Kidney glomerular epithelial cell (primary cell): ENCODE data around the gene FAAP20.
A peak's percentile ranks its signal among the peaks of the same experiment; 100 is the strongest.

Source experiments
- DNase-seq: peaks from one replicate; lab custom pipeline; 2025; lab: John Stamatoyannopoulos, UW

FAAP20 gene

DNA sequence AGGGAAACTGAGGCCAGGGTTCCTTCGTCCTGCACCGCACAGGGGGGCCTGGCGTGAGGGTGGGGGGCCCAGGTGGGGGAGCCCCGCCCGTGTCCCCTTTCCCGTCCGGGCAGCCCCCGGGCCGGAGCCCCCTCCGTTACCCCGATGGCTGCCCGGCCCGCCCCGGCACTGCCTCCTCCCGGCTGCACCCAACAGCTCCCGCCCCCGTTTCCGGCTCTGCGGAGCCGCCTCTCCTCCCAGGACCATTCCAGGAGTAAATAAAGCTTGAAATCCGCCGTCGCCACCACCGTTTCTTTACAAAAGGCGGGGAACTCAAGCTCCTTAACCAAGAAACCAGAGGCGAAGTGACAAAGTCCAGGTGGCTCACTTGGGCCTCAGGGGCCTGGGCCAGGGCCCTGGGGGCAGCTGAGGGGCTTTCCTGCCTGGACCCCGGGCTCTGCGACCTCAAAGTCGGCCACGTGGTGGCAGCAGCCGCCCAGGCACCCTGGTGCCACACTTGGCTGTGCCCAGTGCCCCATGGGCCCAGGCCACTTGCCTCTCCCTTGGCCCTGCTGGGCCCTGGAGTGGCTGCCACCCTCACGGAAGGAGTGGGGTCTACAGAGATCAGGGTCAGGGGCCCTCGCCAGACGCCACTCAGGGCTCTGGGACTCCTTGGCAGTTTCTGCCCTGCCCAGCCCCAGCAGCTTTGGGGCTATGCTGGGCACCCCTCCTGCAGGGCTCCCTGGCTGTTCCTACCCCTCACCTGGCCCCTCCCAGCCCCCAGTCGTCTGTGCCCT is 514 bp upstream of the FAAP20 start:
- DNase-seq, result peak; percentile 85

DNA sequence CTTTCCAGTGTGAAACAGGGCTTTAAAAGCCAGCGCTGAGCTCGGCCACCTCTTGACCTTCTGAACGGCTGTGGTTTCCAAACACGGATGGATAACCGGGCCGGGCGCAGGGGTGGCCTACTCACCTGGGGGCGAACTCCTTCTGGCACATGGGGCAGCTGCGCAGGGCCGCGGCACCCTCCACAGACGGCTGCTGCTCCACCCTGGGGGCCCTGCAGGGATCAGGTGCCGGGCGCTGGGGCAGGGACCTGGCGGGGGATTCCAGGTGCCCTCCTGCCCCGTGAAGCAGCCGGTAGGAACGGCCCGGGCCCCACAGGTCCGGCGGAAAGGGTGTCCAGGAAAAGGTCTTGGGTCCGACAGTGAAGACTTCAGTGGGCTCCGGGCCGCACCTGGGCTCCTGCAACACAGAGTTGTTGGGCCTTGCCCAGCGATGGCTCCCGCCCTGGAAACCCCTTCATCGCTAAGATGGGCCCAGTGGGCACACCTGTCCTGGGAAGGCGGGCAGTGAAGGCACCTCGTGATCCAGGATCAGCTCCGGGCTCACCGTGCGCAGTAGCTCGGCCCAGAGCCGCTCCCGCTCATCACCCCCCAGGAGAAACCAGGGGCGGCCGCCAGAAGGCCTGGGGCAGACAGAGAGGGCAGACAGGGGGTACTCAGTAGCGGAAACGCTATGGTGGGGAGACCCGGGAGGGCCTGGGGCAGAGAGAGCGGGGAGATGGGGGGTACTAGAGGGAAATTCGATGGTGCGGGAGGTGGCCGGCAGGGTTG is 874 bp downstream of the FAAP20 start:
- no peak for DNase-seq

DNA sequence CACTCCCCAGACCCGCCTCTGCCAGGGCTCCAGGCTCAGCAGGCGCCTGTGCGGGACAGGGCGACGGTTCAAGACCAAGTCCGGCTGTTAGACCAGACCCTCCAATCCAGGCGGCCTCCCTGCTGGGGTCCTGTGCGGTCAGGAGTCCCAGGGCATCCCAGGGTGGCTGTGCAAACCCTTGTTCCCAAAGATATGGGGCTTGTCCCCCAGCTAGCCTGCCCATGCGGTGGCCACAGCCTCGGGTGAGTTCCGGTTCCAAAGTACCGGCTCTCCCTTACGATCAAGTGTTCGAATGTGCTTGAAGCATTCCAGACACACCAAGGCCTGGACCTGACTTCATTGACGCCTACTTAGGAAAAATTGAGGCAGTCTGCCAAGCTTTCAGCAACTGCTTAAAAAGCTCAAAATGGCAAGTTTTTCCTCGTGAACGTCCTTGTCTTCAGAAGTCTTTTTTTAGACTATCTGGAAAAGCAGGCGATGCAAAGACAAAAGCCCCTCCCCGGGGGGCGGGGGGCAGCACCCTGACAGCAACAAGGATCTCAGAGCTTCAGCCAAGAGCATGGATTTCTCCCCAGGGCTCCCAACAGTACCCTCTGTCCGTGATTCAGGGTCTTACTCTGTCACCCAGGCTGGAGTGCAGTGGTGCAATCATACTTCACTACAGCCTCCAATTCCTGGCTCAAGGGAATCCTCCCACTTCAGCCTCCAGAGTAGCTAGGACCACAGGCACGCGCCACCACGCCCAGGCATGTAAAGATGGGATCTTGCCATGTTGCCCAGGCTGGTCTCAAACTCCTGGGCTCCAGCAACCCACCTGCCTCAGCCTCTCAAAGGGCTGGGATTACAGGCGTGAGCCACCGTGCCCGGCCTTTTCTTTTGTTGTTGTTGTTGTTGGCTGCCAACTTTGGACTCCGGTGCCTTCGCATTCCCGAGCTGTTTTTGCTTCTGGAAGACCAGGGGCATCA is 2.3 kb downstream of the FAAP20 start:
- DNase-seq, result no peak

DNA sequence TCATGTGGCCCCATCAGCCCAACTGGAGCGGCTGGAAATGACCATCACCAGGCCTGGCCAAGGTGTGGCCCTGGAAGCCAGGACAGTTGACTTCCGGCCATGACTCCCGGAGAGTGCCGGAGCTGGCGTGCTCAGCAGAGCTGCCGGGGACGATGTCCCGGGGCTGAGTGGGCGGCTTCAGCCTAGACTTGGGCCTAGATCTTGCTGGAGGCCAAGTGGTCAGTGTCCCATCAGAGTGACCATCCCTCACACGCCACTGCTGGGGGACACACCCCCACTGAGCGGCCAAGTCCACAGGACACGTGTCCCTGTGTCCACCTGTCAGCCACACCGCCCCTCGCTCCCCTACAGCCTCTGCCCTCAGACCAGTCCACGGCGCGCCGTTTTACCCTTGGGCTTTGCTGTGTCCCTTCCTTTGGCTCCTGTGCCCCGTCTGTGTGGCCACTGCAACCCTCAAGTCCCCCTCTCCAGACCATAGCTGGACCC is 4.0 kb downstream of the FAAP20 start:
- DNase-seq, result no peak

DNA sequence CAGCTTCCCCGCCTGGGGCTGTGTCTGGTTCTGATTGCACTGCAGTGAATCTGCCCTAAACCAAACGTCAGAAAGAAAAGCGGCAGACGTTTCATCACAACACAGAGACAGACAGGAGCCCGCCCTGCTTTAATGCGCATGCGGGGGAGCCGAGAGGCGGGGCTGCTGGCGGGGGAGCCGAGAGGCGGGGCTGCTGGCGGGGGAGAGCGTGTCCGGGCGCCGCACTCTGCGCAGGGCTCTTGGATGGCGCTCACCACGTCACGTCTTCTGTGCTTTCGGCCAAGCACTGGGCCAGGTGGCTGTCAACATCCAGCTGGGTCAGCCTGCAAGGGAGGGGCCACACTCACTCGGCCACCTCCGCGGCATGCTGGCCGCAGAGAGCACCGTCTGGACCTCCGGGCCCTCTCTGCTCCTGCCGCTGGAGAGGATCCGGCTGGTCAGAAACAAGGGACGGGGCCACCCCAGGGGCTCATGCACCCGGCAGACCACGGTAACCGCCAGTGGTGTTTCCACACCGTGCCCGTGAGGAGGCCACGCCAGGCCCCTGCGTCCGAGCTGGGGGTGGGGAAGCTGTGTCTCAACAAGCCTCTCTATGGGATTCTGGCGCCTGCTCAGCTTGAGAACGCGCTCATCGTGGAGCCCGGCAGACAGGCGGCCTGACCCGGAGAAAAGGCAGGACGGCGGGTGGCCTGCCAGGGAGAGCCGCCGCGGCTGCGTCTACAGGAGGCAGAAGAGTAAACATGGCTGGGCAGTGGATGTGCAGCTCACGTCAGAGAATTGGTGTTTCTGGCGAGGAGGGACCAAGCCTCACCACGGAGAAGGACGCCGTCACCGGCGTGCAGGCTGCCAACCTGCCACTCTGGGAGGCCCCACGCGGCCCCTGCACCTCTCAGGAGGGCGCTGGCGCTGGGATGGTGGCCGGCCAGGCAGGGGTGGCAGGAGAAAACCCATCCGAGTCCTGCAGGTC is 4.8 kb downstream of the FAAP20 start:
- DNase-seq, result peak; percentile 85

DNA sequence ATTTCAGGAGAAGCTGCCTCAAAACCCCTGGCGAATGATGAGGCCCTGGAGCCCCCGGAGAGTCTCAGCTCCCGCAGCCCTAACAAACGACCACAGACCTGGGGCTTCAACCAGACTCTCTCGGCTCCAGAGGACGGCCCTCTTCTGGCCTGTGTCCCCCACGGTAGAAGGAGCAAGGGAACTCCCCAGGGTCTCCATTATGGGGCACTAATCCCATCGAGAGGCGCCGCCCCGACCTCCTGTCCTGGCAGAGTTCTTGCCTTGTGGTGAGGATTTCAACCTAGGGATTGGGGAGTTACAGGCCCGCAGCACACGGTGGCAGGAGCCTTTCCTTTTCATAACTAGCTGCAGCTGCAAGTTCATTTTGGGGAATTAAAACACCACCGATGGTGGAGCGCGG is 6.2 kb downstream of the FAAP20 start:
- DNase-seq, result no peak

DNA sequence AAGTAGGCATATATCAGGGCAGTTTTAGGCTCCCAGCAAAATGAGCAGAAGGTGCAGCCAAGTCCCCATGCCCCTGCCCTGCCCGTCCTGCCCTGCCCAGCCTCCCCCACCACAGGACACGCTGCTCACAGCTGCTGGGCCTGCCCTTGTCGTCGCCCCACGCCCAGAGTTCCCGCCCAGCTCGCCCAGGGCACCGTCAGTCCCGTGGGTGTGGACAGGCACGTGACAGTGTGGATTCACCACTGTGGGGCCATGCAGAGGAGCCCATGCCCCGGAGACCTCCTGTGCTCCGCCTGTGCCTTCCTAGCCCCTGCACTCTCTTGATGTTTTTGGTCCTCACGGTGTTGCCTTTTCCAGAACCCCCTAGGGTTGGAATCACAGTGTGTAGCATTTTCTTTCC is 7.0 kb downstream of the FAAP20 start:
- DNase-seq, result no peak

DNA sequence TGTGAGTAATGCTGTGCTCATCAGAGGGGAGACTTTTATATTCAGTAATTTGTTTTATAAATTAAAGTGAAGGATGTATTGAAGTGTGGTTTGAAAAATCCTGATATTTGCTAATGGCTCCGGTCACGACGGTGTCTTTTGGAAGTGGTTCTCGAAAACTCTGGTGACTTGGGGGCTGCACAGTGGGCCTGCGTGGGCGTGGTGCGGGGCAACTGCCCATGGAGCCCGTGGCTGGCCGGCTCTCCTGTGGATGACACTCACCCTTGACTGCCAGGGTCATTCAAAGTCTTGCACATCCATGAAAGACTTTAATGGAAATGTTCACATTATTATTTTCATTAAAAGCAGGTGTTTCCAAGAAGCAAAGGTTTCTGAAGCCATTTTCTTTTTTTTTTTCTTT is 7.7 kb downstream of the FAAP20 start:
- DNase-seq, result no peak

DNA sequence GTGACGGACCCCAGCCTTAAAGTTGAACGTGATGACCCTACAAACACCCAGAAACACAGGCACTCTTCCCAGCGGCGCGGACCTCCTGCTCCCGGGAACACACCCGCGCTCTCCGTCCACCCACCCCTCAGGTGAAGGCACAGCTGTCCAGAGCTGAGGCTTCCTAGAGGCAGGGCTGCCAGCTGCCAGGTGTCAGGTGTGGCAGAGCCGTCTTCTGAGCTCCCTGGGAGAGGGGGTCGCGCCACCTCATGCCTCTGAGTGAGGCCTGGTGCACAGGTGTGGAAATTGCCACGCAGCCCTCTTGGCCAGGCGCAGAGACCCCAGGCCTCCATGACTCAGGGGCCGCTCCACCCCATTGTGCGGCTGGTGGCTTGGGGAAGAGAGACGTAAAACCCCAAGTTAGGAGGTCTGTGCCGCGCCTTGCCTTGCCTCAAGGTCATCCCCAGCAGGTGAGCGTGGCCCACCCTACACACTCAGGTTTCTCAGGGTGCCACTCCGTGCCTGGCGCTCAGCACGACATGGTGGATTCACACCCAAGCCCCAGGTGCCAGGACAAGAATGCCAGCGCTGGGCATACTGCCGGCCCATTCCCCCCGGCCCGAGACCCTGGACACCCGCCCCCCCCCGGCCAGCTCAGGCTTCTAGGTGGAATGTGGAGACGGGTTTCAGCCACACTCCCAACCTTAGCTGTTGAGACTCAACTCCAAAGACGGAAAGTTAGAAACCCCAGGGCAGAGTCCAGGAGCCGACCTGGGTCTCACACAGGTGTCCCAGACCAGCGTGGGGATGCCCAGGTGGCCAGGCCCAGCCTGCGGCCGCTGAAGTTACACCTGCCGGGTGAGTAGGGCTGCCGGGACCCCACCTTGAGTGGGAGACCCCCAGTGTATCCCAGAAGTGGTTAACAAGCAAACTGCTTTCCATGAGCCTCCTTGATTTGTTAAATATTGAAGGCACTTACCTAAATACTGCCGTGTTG is 8.4 kb downstream of the FAAP20 start:
- DNase-seq, result no peak

DNA sequence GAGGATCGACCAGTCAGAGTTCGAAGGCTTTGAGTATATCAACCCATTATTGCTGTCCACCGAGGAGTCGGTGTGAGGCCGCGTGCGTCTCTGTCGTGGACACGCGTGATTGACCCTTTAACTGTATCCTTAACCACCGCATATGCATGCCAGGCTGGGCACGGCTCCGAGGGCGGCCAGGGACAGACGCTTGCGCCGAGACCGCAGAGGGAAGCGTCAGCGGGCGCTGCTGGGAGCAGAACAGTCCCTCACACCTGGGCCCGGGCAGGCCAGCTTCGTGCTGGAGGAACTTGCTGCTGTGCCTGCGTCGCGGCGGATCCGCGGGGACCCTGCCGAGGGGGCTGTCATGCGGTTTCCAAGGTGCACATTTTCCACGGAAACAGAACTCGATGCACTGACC is 9.6 kb downstream of the FAAP20 start:
- no peak for DNase-seq

DNA sequence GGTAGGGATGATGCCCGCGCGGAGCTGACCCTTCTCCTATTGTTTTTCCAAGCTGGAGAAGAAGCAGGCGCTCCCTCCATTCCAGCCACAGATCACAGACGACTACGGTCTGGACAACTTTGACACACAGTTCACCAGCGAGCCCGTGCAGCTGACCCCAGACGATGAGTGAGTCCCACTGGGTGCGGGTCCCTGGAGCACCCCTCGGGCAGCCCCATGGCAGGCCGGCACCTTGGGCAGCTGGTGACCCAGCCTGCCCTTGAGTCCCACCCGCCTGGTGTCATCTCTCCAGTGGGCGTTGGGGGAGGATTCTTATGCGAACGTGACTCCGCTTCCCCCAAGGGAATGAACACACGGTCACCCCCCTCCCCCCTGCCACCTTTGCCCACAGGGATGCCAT is 10.0 kb downstream of the FAAP20 start:
- DNase-seq, result no peak

DNA sequence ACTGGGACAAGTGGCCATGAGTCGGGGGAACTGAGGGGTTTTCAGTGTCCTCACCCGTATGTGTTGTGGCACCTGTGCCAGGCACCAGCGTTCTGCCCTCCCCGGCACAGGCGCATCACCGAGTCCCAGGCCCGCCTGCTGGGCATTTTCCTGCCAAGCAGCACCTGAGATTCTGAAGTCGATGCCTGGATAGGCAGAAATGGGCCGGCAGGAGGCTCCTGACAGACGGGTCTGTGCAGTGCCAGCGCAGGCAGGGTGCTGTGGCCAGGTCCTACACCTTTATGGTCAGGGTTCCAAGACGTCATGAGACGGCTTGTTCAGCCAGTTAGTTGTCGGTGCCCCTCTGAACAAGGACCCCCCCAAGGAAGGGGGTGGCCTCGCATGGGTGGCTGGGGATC is 10.6 kb downstream of the FAAP20 start:
- no peak for DNase-seq

DNA sequence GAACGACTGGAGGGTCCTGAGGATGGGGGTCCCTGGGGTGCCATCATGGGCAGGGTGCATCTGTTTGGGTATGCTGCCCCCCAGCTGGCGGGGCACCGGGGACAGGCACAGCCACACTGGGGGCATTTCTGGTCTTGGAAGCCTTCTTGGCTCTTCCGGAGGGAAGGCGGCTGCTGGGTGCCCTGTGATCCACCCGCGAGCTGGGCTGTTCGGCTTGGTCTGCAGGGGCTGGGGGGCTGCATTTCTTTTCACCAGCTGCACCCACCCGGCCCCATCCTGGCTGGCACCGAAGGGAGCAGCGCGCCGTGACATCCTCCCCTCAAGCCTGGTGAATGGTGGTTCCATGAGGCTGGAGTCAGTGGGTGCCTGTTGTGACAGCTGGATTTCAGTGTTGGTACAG is 12.2 kb downstream of the FAAP20 start:
- DNase-seq, result no peak

DNA sequence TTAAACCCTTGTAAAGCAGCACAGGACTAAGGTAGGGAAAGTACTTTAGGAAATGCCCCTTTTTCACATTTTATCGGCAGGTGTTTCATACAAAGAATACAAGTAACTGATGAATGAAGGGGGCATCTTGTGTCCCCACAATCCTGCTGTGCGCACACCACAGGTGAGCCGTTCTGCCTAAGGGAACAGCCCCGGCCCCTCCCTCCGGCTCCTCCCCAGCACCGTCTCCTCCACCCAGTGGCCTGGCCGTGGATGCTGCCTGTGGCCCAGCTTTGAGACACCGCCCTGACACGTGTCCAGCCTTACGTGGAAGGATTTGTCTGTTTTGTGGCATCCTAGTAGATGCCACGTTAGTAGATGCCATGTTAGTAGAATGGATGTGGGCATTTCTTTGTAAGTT is 12.8 kb downstream of the FAAP20 start:
- no peak for DNase-seq

DNA sequence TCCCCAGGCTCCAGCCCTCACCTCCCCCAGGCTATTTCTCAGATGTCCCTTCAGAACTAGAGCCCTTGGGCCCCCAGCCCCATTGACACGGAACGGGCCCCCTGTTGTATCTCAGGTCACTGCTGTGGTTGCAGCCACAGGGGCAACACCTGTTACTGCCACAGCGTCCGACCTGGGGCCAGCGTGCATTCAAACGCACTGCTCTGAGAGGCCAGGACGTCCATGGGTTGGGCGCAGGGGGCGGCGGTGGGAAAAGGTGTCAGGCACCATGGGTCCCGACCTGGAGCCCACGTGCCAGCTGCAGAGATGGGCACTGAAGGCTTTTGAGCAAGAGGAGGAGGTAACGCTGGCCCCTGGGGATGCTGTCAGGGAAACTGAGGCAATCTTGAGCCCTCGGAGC is 13.3 kb downstream of the FAAP20 start:
- DNase-seq, result no peak

DNA sequence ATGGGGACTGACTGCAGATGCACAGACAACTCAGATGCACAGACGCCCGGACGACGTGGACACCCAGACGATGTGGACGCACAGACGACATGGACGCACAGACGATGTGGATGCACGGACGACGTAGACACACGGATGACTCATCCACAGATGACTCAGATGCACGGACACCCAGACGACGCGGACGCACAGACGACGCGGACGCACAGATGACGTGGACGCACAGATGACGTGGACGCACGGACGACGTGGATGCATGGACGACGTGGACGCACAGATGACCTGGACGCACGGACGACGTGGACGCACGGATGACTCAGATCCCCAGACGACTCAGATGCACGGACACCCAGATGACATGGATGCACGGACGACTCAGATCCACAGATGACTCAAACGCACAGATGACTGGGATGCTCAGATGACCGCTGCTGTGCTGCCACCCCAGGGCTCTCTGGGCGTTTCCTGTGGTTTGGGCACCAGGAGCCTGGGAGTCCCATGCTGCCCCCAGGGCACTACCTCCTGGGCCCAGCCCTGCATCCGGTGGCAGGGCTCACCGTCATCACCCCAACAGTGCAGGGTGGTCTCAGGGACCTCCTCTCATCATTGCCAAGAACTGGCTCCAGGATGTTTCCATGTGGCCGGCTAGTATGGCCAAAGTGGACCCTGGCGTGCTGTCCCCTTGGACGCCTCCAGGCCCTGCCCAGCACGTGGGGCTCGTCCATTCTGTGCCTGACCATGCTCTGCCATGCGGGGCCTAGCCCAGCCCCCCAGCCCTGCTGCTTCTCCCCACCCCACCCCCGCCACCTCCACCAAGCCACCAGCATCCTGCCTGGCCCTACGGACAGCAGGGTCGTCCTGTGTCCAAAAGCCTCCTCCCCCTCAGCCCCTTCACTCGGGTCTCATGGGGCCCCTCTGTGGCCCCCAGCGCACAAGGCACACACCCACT is 14.0 kb downstream of the FAAP20 start:
- no peak for DNase-seq

DNA sequence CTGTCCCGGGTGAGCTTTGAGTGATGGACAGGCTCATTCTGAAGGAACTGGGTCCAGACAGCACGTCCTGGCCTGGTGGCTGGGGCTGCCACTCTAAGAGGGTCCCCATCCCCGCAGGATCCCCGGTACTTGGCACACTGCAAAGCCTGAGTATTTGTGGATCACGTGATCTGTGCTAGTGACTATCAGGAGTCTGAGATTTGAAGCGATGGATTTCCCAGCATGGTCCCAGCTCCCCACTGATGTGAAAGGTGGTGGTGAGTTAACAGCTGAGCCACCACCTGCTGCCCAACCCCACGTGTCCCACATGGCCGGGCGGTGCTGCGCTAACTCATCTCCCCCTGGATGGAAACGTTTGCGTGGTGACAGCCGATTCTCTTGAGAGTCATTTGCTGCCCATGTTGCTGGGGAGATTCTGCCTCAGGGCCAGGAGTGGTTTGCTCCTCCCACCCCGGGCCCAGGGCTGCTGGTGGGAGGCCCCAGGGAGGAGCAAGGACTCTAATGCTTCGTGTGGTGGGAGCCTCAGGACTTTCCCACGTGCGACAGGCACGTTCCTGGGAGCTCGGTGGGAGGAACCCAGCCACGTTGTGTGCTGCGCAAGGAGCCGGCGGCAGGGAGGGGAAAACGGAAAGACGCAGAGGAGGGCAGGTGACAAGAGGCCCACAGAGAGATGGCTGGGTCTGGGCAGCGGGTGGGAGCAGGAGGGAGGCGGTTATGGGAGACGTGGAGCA is 15.1 kb downstream of the FAAP20 start:
- no peak for DNase-seq

DNA sequence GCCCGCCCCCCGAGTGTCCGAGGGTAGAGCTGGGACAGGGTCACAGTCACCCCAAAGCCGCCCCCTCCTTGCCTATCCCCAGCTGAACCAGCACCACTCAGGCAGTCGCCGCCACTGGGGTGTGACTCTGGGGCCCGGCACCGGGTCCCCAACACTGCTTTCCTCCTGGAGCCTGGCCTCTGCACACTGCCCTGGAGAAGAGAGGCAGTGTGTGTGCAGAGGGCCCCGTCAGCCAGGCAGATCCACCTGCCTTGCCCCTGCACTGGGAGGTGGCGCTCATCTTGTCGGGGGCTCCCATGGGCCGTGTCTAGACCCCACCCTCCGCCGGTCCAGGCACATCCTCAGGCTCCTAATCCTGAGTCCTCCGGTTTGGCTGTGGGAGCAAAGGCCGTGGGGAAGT is 15.7 kb downstream of the FAAP20 start:
- DNase-seq, result no peak
